OCI-LY7 (cell line): ENCODE measurements around the gene HNRNPH3. TPM values are rescaled to one million over a fixed set of nuclear protein-coding genes. Genes with fewer than 3 reads are reported as not detected.

Experiments
- BruUV-seq: library from RNA; stranded (reverse); fragments of 400-500 nt; replicated peaks from 2 replicates; lab custom pipeline; 2021; lab: Mats Ljungman, UMichigan
- CTCF ChIA-PET: fragments of 300-600 bp; sonication (Branson Sonifier 250); formaldehyde crosslinking; loops from one replicate; lab custom pipeline; 2022; ENCODE audit warnings: antibody characterized with exemption; ENCODE audit not compliant: unreplicated experiment; lab: Charles Lee
- POLR2A ChIA-PET: fragments of 300-600 bp; sonication (Branson Sonifier 250); formaldehyde crosslinking; loops from one replicate; lab custom pipeline; 2022; ENCODE audit warnings: antibody characterized with exemption; lab: Charles Lee
- DNase-seq: peaks from one replicate; pipeline ENCODE4 v3.0.0-alpha.2; 2015; ENCODE audit warnings: low spot score
- H2AFZ ChIP-seq: fragments of 200-600 bp; sonication (generic), shearing (Covaris generic); 2 replicates; pipeline ENCODE4 v1.6.1; 2014; ENCODE audit warnings: mild to moderate bottlenecking, antibody characterized with exemption, low read length, moderate library complexity
- H3K27ac ChIP-seq: fragments of 200-600 bp; sonication (generic); 2 replicates; pipeline ENCODE4 v1.5.1; 2014; ENCODE audit warnings: mixed run types, low read depth, mild to moderate bottlenecking, moderate library complexity, low read length, inconsistent platforms; ENCODE audit not compliant: poor library complexity, severe bottlenecking
- H3K36me3 ChIP-seq: fragments of 200-600 bp; sonication (generic); 2 replicates; pipeline ENCODE4 v1.6.1; 2014; ENCODE audit warnings: mild to moderate bottlenecking, antibody characterized with exemption, low read length, moderate library complexity, mixed read lengths; ENCODE audit not compliant: insufficient read depth
- H3K4me1 ChIP-seq: fragments of 200-600 bp; sonication (generic); 2 replicates; pipeline ENCODE4 v1.5.1; 2014; ENCODE audit warnings: mild to moderate bottlenecking, low read length; ENCODE audit not compliant: insufficient read depth, poor library complexity, severe bottlenecking
- H3K4me2 ChIP-seq: fragments of 200-600 bp; sonication (generic); 2 replicates; pipeline ENCODE4 v1.6.1; 2014; ENCODE audit warnings: mild to moderate bottlenecking, low read length
- H3K4me3 ChIP-seq: fragments of 200-600 bp; sonication (generic); 2 replicates; pipeline ENCODE4 v1.5.1; 2014; ENCODE audit warnings: mild to moderate bottlenecking, low read depth, low read length; ENCODE audit not compliant: poor library complexity, severe bottlenecking
- H3K79me2 ChIP-seq: fragments of 200-600 bp; sonication (generic); 2 replicates; pipeline ENCODE4 v1.6.1; 2016; ENCODE audit warnings: low read depth, mild to moderate bottlenecking, low read length, moderate library complexity, mixed read lengths; ENCODE audit not compliant: insufficient read depth
- H3K9me2 ChIP-seq: fragments of 200-600 bp; sonication (generic); 2 replicates; pipeline ENCODE4 v1.6.1; 2016; ENCODE audit warnings: mild to moderate bottlenecking, low read length, mixed read lengths; ENCODE audit not compliant: insufficient read depth
- H3K9me3 ChIP-seq: fragments of 200-600 bp; sonication (generic); 2 replicates; pipeline ENCODE4 v1.6.1; 2014; ENCODE audit warnings: mild to moderate bottlenecking, mixed run types, low read length, mixed read lengths
- H4K20me1 ChIP-seq: fragments of 200-600 bp; sonication (generic); 2 replicates; pipeline ENCODE4 v1.6.1; 2014; ENCODE audit warnings: mild to moderate bottlenecking, antibody characterized with exemption, low read length, moderate library complexity, mixed read lengths; ENCODE audit not compliant: insufficient read depth
- CTCF ChIP-seq: fragments of 200-600 bp; sonication (generic); conservative IDR thresholded peaks from 2 replicates; pipeline ENCODE4 v1.5.1; 2014; ENCODE audit warnings: mild to moderate bottlenecking, antibody characterized with exemption, low read length, moderate library complexity, mixed read lengths
- EZH2phosphoT487 ChIP-seq: fragments of 200-600 bp; sonication (generic); IDR thresholded peaks from 2 replicates; pipeline ENCODE4 v1.6.1; 2018; ENCODE audit warnings: low read depth, borderline replicate concordance, mild to moderate bottlenecking, mixed run types, antibody characterized with exemption, low read length, moderate library complexity, mixed read lengths
- intact Hi-C: fragments of 100-400 bp; cut with micrococcal nuclease; formaldehyde crosslinking; loops from one replicate; pipeline ENCODE4 v1.10.0; 2022; ENCODE audit not compliant: unreplicated experiment
- total RNA-seq, 2 experiments: library from RNA; depleted of rRNA in 1 of 2; stranded (reverse); fragments of >200 nt in 1 of 2; shearing (Covaris generic) in 1 of 2; gene quantifications; 2 replicates each; pipeline ENCODE4 v1.2.3, GENCODE V29; 2014 to 2022

The HNRNPH3 gene
- total RNA-seq, 2 experiments from 2014 or later, result 30.8 to 241 TPM

DNA sequence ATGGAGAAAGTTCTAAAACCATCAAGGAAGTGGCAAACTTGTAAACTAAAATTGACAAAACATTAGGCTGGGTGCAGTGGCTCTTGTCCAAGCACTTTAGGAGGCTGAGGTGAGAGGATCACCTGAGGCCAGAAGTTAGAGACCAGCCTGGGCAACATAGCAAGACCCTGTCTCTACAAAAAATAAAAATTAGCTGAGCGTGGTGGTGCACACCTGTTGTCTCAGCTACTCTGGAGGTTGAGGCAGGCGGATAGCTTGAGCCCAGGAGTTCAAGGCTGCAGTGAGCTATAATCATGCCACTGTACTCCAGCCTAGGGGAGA is 29.4 kb upstream of the HNRNPH3 start:
- Histone ChIP-seq H3K9me2 (no peaks in the 10 kb centered on the region), H3K4me3 (no peak overlapping the region), H2AFZ (peak overlapping the region; percentile 94; the same call in 1 of the 2 replicates), H3K79me2 (no peaks in the 10 kb centered on the region), H3K4me1 (peaks cover 44% of the 10 kb centered on the region), H3K27ac (peak overlapping the region; percentile 99), H3K9me3 (no peaks in the 10 kb centered on the region), H3K36me3 (no peaks in the 10 kb centered on the region), H3K4me2 (peak overlapping the region; percentile 88; the same call in 1 of the 2 replicates), H4K20me1 (no peaks in the 10 kb centered on the region)
- POLR2A ChIA-PET, result interaction anchor here (0.6 to 5.1 kb wide), 15 partner anchors 10 to 833 kb away, joined by 3 to 75 read pairs (median 3); partner anchors contain the start of genes HNRNPH3 and PBLD
- CTCF ChIA-PET, result interaction anchor here (0.6 to 3.9 kb wide), 3 partner anchors 90 to 197 kb away, joined by 3 to 27 read pairs (median 10); no protein-coding TSS in a partner anchor
- BruUV-seq, result no TSS peak
- no peak; the same call in 1 of the 2 replicates for TF ChIP-seq CTCF
- TF ChIP-seq EZH2phosphoT487, result no peak
- intact Hi-C loops, result loop anchor here (1.0 to 10.0 kb wide), 6 partner anchors 70 to 447 kb away; partner anchors contain the start of genes ATOH7 and SIRT1
- no peak for DNase-seq

- no peak for DNase-seq
- Histone ChIP-seq H2AFZ (no peak overlapping the region), H3K9me2 (no peaks in the 10 kb centered on the region), H3K4me2 (no peak overlapping the region), H3K27ac (no peak overlapping the region), H3K36me3 (no peaks in the 10 kb centered on the region), H3K9me3 (no peaks in the 10 kb centered on the region), H3K79me2 (no peaks in the 10 kb centered on the region), H3K4me1 (peaks cover 40% of the 10 kb centered on the region), H4K20me1 (no peaks in the 10 kb centered on the region), H3K4me3 (no peak overlapping the region)
- POLR2A ChIA-PET, result interaction anchor here (0.6 to 5.1 kb wide), 13 partner anchors 9 to 833 kb away, joined by 3 to 75 read pairs (median 3); partner anchors contain the start of genes HNRNPH3 and PBLD
- CTCF ChIA-PET, result interaction anchor here (1.9 to 3.9 kb wide), 2 partner anchors 90 to 92 kb away, joined by 10 to 27 read pairs; no protein-coding TSS in a partner anchor
- intact Hi-C loops, result loop anchor here (1.0 to 10.0 kb wide), 6 partner anchors 71 to 448 kb away; partner anchors contain the start of genes ATOH7 and SIRT1
- BruUV-seq, result no TSS peak
- TF ChIP-seq CTCF (no peak), EZH2phosphoT487 (no peak)
Observed at GRCh38 chr10:68302871-68303270, 29.0 kb upstream of the HNRNPH3 start.

DNA sequence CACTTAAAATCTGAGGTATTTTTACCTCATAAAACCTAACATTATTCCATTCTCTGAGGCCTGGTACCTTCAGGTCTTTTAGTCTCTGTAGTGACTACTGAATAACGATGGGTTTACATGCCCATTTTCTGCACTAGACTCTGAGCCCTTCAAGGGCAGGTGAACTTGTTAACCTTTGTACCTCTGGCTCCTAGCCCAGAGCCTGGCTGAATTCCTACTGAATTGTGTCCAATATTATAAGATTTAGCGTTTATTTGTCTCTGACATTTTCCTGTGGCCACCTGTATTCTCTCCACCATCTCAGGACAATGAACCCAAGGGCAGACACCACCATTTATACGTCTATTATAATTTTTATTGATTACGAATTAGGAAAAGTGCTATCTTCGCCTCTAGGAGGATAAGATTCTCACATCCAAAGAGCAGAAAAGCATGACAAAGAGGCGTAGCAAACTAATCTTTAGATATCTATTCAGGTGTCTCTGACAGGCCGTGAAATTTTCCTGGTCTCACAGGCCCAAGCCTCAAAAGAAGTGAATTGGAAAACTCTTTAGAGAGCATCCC is 27.9 kb upstream of the HNRNPH3 start:
- no peak overlapping the region for H3K4me2 ChIP-seq
- H4K20me1 ChIP-seq, result no peaks in the 10 kb centered on the region
- no TSS peak for BruUV-seq
- no peak for DNase-seq
- H3K4me1 ChIP-seq, result peaks cover 35% of the 10 kb centered on the region
- no peaks in the 10 kb centered on the region for H3K36me3 ChIP-seq
- ChIA-PET CTCF (no interaction called here), POLR2A (interaction anchor here (0.6 to 5.1 kb wide), 5 partner anchors 51 to 520 kb away, joined by 3 to 75 read pairs (median 4); no protein-coding TSS in a partner anchor)
- no peaks in the 10 kb centered on the region for H3K9me2 ChIP-seq
- no peak overlapping the region for H2AFZ ChIP-seq
- no peak overlapping the region for H3K4me3 ChIP-seq
- TF ChIP-seq EZH2phosphoT487 (no peak), CTCF (no peak)
- intact Hi-C loops, result loop anchor here (2.0 to 10.0 kb wide), 3 partner anchors 72 to 419 kb away; partner anchors contain the start of genes ATOH7 and SIRT1
- H3K27ac ChIP-seq, result no peak overlapping the region
- H3K79me2 ChIP-seq, result no peaks in the 10 kb centered on the region
- H3K9me3 ChIP-seq, result no peaks in the 10 kb centered on the region
